IPS DF 19.7 (cell line): Measurements from ENCODE around the gene SUFU.

Experiments used
- DNase-seq: peaks from one replicate; pipeline ENCODE4 v3.0.0-alpha.2; 2013; ENCODE audit warnings: low read depth, low spot score

Gene SUFU

DNA sequence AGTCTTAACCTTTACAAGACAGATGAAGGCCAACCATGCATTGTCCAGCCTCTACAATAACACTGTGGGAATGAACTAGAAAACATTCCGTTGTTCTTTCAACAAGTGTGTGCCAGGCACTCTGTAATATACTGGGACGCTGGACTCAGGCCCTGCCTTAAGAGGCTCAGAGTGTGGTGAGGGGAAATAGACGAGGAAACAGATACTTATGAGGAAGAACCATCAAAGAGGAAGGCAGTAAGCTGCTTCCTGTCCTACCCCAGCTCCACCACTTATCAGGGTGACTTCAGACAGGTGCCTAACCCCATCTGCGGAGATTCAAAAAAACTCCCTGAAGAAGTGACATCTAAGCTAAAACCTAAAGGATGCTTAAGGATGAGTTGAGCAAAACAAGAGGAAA, 131.6 kb downstream of the SUFU start:
- no peak for DNase-seq

DNA sequence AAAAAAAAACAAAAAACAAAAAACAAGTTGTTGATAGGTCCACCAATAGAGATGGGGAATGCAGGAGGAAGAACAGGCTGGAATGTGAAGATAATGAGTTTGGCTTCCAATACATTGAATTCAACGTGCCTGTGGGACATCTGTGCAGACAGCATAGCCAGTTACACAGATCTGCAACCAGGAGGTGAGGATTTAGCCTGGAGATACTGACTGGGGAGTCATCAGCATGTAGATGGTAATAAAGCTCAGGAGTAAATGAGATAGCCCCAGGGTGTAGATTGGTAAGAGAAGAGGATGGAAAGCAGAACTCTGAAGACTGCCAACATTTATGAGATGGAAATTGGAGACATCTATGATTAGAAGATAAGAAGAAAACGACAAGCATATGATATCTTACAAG, 135.8 kb downstream of the SUFU start:
- no peak for DNase-seq

GRCh38 chr10:102641402-102641801, 137.6 kb downstream of the SUFU start:
- DNase-seq = no peak

- peak; percentile 95 for DNase-seq
Measured at GRCh38 chr10:102641880-102642735, 138.3 kb downstream of the SUFU start.

DNA sequence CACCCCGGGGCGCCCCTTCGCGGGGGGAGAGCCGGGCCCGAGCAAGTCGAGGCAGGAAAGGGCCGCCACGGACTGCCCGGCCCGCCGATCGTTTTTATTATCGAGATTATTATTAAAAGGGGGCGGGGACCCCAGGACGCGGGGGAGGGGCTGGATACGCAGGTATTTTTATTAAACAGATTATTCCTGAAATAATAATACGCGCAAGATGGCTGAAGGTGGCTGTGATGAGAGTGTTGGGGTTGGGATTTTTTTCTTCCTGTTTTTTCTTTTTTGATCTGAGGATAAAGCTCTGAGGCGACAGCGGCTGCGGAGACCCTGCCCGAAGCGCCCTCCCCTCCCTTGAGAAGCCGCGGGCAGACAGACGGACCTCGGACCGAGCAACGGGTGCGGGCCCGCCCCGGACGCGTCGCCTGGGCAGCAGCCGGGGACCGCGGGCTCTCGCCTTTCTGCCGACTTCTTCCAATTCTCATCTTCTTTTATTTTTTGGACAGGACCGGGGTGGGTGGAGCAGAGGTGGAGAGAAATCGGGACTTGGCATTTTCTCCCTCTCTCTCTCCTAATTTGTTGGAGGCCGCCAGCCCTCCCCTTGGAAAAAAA, 139.1 kb downstream of the SUFU start:
- DNase-seq = no peak

DNA sequence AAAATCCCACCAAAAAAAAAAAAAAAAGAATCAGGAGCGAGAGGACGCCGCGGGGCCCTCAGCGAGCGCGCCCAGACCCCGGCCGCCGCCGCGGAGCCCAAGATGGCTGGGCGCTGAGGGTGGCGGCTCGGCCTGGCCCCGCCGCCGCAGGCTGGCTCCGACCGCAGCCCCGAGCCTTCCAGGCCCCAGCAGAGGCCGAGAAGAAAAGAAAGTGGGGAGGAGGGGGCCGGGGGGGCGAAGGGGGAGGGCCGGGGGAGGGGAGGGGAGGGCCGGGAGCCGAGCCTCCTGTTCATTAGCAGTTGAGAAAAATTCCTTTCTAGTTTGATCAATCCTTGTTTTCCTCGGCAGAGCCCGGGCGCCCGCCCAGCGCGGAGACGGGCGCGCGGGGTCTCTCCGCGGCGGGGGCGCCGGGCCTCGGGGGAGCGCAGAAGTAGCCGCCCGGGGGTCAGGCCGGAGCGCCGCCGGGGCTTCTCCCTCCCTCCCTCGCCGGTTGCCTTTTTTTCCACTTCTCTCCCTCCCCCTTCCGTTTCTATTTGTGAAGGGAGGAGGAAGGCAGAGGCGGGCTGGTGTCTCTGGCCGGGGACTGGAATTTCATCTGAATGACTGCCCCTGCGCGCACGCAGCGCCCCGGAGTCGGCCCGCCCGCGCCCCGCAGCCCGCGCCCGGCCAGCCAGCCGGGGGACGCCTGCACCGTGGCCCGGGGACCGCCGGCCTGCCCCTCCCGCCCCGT, 139.7 kb downstream of the SUFU start:
- no peak for DNase-seq

DNA sequence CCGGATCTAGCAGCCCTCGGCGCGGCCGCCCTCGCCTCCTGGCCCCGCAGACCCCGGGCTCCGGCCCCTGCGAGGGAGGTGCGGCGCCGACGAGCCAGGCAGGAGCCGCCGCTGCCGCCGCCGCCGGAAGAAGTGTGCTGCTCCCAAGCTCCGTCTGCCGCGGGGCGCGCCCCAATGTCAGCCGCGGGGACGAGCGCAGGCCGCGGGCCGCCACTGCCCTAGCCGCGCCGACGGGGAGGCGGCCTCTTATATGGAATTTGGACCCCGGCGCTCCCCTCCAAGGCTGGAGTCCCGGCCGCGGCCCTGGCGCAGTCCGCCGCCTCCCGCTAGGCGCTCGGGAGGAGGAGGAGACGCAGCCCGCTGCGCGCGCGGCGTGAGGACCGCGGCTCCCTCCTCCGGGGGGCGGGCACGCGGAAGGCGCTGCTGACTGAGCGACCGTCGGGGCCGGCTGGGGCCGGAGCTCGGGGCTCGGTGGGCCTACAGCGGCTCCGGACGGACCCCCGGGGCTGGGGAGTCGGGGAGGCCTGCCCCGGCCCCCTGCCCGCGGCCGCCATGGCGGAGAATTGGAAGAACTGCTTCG, 140.4 kb downstream of the SUFU start, which contains the start of gene TRIM8:
TRIM8 (plus strand) TSS at position 414 of the 580 bp plus-strand sequence; CDS start at position 553, 139 bp downstream.
- no peak for DNase-seq

- DNase-seq = no peak
Measured at GRCh38 chr10:102644646-102645387, 141.0 kb downstream of the SUFU start.

DNA sequence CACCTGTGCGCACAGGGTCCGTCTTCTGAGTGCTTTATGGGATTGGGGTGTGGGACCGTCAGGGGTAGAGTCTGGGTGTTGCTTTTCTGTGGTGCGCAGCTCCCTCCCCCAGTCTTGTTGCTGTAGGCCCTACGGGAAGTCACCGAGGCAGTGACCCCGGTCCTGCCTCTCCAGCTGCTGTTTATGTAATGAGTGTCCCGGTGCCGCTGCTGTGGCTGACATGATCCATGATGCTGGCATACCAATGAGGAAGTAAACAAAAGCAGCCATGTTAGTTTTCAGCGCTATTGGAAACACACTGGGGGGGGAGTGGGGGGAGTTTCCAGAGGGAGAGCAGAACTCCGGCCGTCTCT, 141.6 kb downstream of the SUFU start:
- no peak for DNase-seq

DNA sequence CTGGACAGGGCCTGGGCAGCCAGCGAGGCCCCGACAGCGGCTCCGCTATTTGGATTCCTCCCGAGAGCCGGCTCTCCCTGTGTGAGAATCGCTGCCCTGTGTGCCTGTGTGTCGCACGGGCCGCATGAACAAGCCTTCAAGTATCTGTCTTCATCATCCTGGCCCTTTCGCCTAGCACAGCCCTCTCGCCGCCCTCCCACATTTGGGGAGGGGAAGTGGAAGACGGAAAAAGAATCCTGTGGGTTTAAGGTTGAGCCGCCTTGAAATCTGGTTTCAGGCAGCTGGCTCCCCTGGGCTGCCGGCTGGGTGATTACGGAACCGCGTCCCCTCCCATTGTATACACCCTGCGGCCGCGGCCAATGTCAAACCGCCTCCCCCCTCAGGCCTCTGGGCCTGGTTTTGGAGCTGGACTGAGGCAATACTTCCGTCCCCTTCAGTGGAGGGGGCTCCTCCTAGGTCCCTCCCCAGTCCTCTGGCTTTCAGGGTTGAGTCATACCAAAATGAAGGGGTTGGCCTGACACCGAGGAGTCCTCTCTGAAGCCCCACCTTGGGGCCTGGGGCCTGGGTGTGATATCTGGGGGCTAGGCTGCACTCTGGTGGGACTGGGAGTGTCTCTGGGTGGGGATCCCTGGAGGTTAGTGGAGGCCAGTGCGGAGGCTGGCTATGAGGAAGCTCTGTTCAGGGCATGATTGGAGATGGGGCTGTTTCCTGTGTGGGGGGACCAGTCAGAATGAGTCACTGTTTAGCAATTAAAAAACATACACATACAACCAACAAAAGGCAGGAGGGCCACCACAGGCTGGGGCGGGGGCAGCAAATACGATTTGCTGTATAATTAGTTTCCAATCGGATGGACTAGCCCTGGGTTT, 142.2 kb downstream of the SUFU start:
- DNase-seq = no peak

DNA sequence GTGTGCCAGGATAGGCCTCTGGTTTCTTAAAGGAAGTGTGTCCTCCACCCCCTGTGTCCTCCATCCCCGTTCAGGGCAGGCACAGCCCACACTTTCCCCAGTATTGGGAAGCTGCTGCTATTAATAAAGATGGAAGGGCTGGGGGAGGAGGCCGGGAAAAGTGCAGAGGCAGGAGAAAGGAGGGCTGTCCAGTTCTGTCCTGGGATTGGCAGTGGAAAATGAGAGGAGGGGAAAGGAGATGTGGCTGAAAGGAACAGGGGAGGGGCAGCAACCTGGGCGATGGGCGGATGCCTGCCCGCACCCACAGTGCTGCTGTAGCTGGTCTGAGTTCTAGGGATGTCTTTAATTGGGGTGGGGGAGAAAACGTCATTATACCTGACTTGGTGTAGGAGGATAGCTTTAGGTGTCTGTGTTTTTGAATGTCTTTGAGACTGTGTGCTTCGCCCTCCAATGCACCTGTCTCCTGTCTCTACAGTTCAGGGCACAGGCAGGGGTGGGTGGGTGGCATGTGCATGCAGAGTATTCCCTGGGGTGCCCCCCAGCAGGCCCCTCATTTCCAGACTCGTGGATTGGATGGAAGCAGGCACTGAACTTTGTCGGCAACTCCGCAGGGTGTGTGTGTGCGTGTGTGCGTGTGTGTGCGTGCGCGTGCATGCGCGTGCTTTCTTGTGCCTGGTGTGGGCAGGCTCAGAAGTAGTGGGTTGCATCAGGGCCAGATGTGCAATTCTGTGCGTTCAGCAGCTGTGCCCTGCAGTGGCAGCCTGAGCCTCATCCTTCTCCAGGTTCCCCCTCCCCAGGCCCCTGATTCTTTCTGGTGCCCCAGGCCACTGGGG, 143.1 kb downstream of the SUFU start:
- DNase-seq = no peak

DNA sequence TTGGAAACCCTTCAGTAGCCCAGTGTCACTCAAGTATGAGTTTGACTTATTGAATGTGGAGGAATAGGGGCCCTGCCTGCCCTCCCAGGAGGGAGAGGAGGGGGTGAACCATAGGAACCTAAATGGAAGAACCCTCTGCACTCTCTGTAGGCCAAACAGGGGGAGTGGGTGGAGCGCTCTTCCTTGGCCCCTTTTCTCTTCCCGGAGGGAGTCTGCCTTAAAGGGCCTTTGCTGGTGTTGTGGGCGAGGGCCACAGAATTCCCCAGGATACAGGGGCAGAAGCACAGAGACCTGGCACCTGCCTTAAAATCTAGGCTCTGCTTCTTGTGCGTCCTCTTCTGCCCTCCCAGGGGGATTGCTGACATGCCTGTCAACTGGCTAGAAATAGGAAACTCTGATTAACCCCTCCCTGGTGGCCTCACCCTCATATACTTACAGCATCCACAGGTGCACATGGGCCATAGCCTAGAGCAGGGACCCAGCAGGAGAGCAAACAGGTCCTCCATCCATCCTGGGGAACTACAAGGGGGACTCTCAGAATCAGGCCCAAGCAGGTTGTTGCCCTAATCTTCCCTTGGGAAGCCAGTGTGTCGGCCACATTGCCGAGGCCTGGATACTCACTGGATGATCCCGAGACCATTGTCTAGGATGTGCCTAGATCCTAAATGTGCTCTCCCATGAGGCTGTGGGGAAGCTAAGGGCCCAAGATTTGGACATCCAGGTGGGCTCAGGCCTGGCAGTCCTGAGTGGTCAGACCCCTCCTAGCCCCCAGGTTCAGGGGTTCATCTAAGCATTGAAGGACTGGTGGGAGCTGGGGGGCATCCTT, 143.9 kb downstream of the SUFU start:
- DNase-seq = no peak

GRCh38 chr10:102648269-102648888, 144.6 kb downstream of the SUFU start:
- DNase-seq = no peak

- DNase-seq = no peak
Measured at GRCh38 chr10:102648889-102649796, 145.4 kb downstream of the SUFU start.

- no peak for DNase-seq
Measured at GRCh38 chr10:102649797-102650654, 146.3 kb downstream of the SUFU start.
